Erythroblast (primary cell): ENCODE results near the gene UBTFL1.
"Not testable (repeated sequence)": the region's sequence is repeated elsewhere in the genome, so short reads cannot be mapped to it uniquely, and the experiment has no call there.

ENCODE experiments used
- DNase-seq, 2 experiments: peaks; one replicate each; lab custom pipeline; 2025; lab: John Stamatoyannopoulos, UW
- GATA1 ChIP-seq: IDR thresholded peaks from 2 replicates; pipeline ENCODE4 v1.6.1; 2011; ENCODE audit warnings: low read depth, mild to moderate bottlenecking, control low read depth, low read length, moderate library complexity
- POLR2A ChIP-seq: IDR thresholded peaks from 2 replicates; pipeline ENCODE4 v1.6.1; 2011; ENCODE audit warnings: mild to moderate bottlenecking, low read length

UBTFL1 gene, protein sequence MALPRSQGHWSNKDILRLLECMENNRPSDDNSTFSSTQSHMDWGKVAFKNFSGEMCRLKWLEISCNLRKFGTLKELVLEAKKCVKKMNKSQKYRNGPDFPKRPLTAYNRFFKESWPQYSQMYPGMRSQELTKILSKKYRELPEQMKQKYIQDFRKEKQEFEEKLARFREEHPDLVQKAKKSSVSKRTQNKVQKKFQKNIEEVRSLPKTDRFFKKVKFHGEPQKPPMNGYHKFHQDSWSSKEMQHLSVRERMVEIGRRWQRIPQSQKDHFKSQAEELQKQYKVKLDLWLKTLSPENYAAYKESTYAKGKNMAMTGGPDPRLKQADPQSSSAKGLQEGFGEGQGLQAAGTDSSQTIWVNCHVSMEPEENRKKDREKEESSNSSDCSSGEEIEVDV

DNA sequence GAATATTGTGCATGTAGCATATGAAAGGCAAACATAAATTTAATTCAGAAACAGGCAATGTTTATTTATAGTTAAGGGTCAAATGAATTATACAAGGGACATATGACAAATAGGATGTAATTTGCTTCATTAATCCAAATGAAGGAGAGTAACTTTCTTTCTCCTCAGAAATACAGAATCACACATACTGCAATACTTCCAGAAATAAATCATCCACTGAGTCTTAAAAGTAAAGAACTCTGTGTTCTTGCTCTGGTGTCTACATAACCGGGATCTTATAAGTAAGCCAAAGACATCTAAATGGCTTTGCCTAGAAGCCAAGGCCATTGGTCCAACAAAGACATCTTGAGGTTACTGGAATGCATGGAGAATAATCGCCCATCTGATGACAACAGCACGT, at the start of gene UBTFL1:
Gene UBTFL1 (plus strand): TSS at position 301 of the 400 bp plus-strand sequence. CDS start 0 bp downstream, at position 301.
- DNase-seq, result not testable (repeated sequence)

DNA sequence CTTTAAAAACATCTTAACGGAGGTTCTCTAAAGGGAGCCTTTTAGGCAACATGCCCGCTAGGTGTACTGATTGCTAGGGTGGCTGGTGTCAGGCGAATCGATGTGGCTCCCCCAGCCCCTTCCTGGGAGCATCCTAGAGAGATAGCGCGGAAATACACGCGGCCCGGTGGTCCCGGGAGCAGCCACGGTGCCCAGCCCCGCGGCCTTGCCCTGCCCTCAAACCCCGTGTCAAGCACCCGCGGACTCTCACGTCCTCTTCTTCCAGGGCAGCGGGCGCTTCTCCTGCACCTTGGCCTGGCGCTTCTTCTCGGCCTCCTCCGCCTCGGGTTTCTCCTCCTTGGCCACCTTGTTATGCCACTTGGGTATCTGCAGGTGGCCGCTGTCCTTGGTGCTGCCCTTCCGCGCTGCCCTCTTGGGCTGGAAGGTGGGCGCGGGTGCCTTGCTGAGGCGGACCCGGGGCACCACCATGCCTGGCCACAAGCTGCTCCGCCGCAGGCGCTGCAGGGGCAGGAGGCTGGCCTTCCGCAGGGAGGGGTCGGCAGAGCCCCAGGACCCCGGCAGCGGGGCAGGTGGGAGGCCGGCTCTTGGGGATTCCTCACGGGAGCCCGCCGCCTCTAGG, 34.0 kb upstream of the UBTFL1 start:
- DNase-seq, result not testable (repeated sequence)

DNA sequence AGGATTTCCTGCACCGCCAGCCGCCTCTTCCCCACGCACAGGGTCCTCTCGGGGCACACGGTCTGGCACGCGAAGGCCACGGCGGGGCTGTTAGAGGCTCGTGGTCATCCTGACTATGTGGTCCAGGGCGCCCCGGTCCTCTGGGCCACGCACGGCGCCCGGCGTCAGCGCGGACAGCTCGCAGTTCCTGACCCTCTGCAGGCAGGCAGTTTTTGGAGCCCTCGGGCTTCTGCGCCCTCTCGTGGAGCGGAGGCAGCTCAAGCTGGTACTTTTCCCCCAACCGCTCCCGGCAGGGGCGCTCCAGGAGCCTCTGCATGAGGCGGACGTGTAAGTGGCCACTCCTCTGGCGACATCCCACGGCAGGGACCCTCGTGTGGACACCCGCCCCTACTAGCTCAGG, 33.4 kb upstream of the UBTFL1 start:
- not testable (repeated sequence) for DNase-seq

DNA sequence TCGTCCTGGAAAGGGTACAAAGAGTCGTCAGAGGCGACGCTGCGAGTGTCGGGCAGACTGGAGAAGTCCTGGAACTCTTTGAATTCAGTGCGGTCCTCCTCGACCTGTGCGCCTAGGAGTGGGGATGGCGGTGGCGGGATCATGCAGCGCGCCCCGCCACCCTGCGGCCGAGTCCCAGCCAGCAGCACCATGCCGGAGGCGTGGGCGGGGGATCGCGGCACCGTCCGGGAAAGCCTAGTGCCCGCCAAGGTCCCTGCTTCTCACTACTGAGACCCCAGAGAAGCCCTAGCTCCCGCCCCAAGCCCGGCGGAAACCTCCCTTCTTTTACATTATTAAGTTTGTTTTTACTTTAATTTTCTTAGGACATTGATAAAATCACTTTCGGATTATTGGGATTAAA, 32.2 kb upstream of the UBTFL1 start:
- DNase-seq, result not testable (repeated sequence)

DNA sequence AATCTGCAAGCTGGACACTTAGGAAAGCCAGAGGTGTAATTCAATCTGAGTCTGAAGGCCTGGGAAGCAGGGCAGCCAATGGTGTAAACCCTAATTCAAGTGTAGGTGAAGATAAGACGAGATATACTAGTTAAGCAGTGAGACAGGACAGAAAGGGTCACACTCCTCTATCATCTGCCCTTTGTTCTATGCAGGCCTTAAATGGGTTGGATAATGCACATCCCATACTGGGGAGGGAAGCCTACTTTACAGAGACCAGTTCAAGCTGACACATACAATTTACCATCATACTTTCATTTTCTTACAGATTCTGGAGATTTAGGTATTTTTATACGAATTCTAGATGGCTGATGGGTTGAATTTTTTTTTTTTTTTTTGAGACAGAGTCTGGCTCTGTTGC, 3.0 kb downstream of the UBTFL1 start:
- DNase-seq, result not testable (repeated sequence)

DNA sequence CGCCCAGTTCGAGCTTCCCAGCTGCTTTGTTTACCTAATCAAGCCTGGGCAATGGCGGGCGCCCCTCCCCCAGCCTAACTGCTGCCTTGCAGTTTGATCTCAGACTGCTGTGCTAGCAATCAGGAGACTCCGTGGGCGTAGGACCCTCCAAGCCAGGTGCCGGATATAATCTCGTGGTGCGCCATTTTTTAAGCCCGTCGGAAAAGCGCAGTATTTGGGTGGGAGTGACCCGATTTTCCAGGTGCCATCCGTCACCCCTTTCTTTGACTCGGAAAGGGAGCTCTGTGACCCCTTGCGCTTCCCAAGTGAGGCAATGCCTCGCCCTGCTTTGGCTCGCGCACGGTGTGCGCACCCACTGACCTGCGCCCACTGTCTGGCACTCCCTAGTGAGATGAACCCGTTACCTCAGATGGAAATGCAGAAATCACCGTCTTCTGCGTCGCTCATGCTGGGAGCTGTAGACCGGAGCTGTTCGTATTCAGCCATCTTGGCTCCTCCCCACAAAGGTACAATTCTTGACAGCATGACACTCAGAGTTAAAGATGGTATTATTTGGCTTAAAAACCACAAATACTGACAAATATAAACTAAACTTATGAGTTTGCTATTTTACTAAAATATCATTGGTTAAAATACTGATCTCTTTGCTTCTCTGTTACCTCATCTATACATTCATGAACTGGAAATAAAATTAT, 9.6 kb downstream of the UBTFL1 start:
- DNase-seq, result not testable (repeated sequence)

DNA sequence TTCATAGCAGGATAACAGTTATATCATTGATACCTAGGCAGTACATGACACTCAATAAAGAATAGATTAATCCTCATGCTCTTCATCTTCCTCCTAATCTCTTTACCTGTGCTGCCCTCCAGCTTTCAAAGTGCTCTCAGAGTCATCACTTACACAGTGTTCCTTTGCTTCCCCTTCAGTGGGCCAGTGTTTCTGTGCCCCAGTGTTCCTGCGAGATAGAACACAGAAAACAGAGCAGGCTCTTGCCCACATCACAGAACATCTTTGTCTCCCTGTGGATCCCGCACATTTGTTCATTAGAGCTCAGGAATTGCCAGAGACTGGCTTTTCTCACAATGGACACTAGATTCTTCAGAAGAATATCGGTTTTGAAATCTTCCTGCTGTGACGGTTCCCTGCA, 12.5 kb downstream of the UBTFL1 start:
- DNase-seq, result not testable (repeated sequence)

DNA sequence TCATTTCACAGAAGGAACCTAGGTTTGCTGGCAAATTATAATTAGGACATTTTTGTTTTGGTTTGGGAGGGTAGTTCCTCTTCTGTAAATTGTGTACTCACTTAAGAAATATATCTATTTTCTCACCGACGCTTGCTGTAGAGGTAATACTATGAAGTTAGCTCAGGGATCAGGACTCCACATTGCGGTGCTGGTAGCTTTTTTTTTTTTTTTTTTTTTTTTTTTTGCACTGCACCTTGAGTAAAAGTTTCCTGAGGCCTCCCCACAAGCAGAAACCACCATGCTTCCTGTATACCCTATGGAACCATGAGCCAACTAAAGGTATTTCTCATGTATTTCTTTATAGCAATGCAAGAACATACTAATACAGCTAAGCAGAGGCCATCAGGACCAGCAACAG, 14.7 kb downstream of the UBTFL1 start:
- no peak for DNase-seq
- TF ChIP-seq GATA1 (no peak), POLR2A (no peak)

DNA sequence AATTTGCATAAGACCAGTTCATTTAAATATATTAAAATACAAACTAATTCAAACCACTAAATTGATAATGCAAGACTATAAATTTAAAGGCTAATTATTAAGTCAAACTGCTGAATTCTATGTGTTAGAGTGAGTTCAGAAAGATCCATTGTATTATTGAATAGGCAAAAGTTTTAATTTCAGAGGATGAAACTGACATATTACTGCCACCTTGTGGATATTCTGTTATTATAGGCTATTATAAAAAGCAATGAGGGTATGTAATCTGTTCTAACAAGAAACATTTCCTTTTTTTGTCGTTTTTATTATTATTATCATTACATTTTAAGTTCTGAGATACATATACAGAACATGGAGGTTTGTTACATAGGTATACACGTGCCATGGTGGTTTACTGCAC, 27.8 kb downstream of the UBTFL1 start:
- TF ChIP-seq POLR2A (no peak), GATA1 (no peak)
- peak in 1 of 2 experiments; percentile 1 for DNase-seq

DNA sequence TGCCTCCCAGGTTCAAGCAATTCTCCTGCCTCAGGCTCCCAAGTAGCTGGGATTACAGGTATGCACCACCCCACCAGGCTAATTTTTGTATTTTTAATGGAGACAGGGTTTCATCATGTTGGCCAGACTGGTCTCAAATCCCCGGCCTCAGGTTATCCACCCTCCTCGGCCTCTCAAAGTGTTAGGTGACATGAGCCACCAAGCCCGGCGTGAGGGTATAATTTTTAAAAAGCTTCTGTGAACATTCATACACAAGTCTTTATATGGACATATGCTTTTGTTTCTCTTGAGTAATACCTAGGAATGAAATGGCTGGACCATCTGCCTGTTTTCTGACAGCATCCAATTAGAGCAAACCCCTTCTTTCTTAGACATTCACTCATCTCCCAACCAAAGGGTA, 34.4 kb downstream of the UBTFL1 start:
- DNase-seq, result no peak
- TF ChIP-seq POLR2A (no peak), GATA1 (no peak)

DNA sequence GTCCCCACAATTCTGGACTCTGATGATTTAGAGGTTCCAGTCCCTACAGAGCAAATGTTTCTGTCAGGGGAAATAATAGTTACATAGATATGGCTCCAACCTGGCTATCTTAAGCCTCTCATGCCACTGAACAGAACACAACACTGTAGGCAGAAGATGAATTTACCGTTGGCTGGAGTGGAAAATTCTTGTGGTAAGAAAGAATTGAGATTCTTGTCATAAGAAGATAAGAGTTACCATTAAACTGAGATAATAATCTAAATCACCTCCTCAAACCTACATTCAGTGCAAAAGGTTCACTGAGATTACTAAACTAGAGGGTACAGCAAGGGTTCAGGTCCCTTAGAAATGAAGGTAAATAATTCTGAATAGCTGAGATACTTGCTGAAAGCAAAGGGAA, 38.6 kb downstream of the UBTFL1 start:
- TF ChIP-seq POLR2A, result no peak
- no peak for TF ChIP-seq GATA1

DNA sequence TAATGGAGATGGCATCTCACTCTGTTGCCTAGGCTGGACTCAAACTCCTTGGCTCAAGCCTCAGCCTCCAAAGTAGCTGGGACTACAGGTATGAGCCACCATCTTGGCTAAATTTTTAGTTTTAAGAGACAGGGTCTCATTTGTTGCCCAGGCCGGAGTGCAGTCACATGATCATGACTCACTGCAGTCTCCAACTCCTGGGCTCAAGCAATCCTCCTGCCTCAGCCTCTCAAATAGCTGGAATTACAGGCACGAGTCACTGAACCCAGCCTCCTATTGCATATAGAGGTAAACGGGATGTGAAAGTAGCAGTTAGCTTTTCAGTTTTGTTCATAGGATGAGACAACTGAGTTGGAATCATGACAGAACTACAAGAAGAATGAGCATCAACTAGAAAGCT, 39.2 kb downstream of the UBTFL1 start:
- TF ChIP-seq GATA1 (no peak), POLR2A (no peak)
- DNase-seq, result no peak

More for the DNA sequence above, 38.6 kb downstream of the UBTFL1 start:
- no peak for DNase-seq

DNA sequence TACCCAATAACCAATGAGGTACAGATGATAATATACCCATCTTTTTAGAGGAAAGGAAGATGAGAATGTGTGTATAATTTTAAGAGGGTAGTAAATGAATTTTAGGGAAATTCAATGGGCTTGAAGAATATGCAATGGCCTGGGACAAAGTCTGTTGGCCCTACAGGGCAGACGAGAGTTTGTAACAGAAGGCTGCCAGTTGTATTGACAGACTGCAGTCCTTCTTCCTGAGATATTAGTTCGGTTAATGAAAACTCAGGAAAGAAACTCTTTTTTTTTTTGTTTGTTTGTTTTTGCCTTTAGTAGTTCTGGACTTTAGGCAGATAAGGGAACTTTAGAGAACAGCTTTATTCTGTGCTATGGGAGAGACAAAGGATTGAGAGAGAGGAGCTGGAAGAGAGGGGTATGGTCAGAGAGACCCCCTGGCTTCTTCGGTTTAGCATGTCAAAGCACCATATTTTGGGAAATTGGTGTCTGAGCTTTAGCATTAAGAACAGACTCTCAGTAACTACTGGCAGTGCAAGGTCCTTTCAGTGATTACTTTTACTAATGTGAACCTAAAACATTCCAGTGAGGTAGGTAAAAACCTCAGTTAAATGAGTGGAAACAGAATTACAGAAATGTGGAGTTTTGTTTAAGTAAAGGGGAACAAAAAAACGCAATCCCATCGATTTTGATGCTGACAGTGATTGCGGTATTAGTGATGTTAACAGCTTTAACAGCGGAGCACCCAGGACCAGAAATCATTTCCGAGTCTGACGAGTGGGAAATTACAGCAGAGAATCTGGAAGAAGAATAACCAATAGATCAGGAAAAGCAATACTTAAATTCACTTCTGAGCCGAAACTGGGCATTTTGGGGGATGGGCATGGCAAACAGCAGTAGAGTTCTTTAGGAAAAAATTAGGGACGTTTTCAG, 48.1 kb downstream of the UBTFL1 start:
- no peak for DNase-seq
- TF ChIP-seq GATA1 (no peak), POLR2A (no peak)

DNA sequence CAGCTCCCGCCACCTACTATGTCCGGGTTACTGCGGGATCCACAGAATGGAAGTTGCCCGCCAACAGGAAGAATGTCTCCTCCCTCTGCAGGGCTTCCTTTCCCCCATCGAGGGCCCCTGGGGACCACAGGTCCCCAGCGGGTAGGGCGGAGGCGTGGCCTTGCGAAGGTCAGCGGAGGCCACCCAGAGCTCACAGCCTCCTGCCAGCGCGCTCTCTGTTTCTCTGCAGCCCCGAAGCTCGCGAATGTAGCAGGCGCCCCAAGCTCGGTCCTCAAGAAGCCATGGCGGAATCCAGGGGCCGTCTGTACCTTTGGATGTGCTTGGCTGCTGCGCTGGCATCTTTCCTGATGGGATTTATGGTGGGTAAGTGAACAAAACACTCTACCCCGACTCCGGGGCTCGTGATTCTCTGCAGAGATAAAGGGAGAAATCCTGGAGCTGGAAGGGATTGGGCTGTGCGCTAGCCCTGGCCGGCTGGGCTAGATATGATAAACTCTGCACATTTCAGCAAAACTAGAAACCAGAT, 48.8 kb downstream of the UBTFL1 start, which contains the start of gene NAALAD2:
Gene NAALAD2 (plus strand): TSS at position 186 of the 526 bp plus-strand sequence. CDS start 96 bp downstream, at position 282.
- TF ChIP-seq POLR2A (no peak), GATA1 (no peak)
- peak; percentile 2 to 18 for DNase-seq
